ENCODE measurements around the gene PRODH2.

PRODH2 gene

GRCh38 chr19:35786299-35787160 is 26.1 kb downstream of the PRODH2 start:
- DNase-seq (ENCODE audit: low read depth): no peak

DNA sequence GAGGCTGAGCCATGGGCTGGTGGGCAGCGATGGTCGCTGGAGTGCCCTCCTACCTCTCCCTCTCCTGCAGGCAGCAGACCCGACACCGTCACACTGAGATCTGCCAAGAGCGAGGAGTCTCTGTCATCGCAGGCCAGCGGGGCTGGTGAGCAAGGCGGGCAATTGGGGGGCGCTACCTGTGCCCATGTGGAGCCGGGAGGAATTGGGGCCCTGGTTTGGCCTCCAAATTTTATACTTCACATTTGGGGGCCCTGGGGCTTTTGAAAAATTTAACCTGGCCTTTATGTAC is 27.4 kb downstream of the PRODH2 start:
- DNase-seq (ENCODE audit: low read depth): no peak
- TF ChIP-seq, protein P1, sequence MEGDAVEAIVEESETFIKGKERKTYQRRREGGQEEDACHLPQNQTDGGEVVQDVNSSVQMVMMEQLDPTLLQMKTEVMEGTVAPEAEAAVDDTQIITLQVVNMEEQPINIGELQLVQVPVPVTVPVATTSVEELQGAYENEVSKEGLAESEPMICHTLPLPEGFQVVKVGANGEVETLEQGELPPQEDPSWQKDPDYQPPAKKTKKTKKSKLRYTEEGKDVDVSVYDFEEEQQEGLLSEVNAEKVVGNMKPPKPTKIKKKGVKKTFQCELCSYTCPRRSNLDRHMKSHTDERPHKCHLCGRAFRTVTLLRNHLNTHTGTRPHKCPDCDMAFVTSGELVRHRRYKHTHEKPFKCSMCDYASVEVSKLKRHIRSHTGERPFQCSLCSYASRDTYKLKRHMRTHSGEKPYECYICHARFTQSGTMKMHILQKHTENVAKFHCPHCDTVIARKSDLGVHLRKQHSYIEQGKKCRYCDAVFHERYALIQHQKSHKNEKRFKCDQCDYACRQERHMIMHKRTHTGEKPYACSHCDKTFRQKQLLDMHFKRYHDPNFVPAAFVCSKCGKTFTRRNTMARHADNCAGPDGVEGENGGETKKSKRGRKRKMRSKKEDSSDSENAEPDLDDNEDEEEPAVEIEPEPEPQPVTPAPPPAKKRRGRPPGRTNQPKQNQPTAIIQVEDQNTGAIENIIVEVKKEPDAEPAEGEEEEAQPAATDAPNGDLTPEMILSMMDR (IDR thresholded peaks at IDR 0.05; ENCODE audit: insufficient read depth, low read depth, low read length, missing control alignments): no peak
- no peak overlapping the region for H3K4me3 ChIP-seq (ENCODE audit: low read depth, low read length)

More at GRCh38 chr19:35786299-35787160, 26.1 kb downstream of the PRODH2 start:
- H3K4me3 ChIP-seq (ENCODE audit: low read depth, low read length): no peak overlapping the region
- TF ChIP-seq, protein P1 (IDR thresholded peaks at IDR 0.05; ENCODE audit: insufficient read depth, low read depth, low read length, missing control alignments): no peak

GRCh38 chr19:35784503-35785338 is 27.9 kb downstream of the PRODH2 start:
- no peak for DNase-seq (ENCODE audit: low read depth)
- no peak overlapping the region for H3K4me3 ChIP-seq (ENCODE audit: low read depth, low read length)
- TF ChIP-seq, protein P1 (IDR thresholded peaks at IDR 0.05; ENCODE audit: insufficient read depth, low read depth, low read length, missing control alignments): no peak

DNA sequence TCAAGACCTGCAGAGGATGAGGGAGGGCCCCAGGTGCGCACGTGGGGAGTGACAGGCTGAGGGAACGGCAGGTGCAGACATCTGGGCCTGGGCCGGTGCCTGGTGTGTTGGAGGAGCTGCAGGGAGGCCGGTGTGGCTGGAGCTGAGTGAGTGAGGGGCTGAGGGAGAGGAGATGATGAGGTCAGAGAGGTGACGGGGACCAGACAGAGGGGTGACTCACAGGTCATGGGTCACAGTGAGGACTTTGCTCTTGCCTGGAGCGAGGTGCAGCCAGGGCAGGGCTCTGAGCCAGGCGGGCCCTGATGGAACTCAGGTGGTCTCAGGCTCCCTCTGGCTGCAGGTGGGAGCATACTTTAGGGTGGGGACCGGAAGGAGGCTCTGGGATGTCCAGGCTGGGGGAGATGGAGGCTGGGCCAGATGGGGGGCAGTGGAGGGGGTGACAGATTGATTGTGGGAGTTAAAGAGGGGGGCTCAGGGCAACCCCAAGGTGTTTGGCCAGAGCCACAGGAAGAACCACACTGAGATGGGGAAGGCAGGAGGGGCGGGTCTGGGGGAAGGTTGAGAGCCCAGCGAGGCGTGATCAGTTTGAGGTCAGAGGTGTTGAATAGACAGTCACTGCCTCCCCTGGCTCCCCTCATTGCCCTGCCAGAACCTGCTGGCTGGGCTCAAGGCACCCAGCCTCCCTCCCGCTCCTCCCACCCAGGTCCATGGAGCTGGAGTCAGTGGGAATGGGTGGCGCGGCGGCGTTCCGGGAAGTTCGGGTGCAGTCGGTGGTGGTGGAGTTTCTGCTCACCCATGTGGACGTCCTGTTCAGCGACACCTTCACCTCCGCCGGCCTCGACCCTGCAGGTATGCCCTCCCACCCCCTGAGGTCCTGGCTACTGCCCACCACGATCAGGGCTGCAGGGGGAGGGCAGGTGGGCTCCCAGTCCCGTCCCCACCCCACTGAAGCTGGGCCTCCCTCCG is 28.9 kb downstream of the PRODH2 start:
- TF ChIP-seq, protein P1 (IDR thresholded peaks at IDR 0.05; ENCODE audit: insufficient read depth, low read depth, low read length, missing control alignments): no peak
- DNase-seq (ENCODE audit: low read depth): no peak
- H3K4me3 ChIP-seq (ENCODE audit: low read depth, low read length): no peak overlapping the region

DNA sequence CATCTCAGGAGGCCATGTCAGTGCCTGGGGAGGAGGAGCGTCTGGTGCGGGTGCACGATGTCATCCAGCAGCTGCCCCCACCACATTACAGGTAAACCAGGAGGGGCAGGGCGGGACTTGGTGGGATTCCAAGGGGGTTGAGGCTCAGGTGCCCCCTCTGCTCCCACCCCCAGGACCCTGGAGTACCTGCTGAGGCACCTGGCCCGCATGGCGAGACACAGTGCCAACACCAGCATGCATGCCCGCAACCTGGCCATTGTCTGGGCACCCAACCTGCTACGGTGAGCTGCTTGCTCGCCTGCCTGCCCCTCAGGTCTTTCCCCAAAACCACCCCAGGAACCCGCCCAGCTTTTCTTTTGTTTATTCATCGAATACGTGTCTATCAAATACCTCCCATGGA is 30.1 kb downstream of the PRODH2 start:
- H3K4me3 ChIP-seq (ENCODE audit: low read depth, low read length): no peak overlapping the region
- TF ChIP-seq, protein P1 (IDR thresholded peaks at IDR 0.05; ENCODE audit: insufficient read depth, low read depth, low read length, missing control alignments): no peak
- no peak for DNase-seq (ENCODE audit: low read depth)

DNA sequence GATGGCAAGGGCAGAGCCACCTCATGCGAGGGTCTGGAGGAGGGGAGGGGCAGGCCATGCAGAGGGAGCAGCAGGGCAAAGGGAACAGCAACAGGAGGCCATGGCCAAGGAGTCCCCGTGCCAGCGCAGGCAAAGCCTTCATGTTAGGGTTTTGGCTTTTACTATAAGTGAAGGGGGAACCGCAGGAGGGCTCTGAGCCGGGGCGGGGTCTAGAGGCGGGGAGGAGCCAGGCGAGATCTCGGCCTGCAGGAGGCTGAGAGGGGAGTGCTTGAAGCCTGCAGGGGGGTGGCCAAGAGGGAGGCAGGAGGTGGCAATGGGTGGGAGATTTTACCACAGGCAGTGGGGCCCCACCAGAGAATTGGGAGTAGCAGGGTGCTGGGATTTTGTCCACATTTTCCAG is 31.0 kb downstream of the PRODH2 start:
- TF ChIP-seq, protein P1 (IDR thresholded peaks at IDR 0.05; ENCODE audit: insufficient read depth, low read depth, low read length, missing control alignments): no peak
- DNase-seq (ENCODE audit: low read depth): no peak
- H3K4me3 ChIP-seq (ENCODE audit: low read depth, low read length): no peak overlapping the region
